KBM-7 (cell line): ENCODE measurements around the gene SOBP.
A peak's percentile ranks its signal among the peaks of the same experiment; 100 is the strongest.
"Not testable (repeated sequence)": the region's sequence is repeated elsewhere in the genome, so short reads cannot be mapped to it uniquely, and the experiment has no call there.

Experiments used
- DNase-seq: peaks from one replicate; pipeline ENCODE4 v3.0.0-alpha.2; 2015
- in situ Hi-C: fragments of 300-500 bp; cut with MboI; formaldehyde crosslinking; loops from 2 replicates; pipeline ENCODE4 v1.14.3; 2020; ENCODE audit warnings: low sequenced_read_pairs, low pct_unique_long_range_greater_than_20kb, mixed read lengths

The SOBP gene

GRCh38 chr6:107543567-107543966, 53.6 kb downstream of the SOBP start:
- DNase-seq, result no peak
- in situ Hi-C loops, result no loop called here

GRCh38 chr6:107545763-107546162, 55.8 kb downstream of the SOBP start:
- no peak for DNase-seq
- in situ Hi-C loops, result no loop called here

GRCh38 chr6:107546691-107547450, 57.0 kb downstream of the SOBP start:
- in situ Hi-C loops, result no loop called here
- no peak for DNase-seq

GRCh38 chr6:107547451-107547840, 57.5 kb downstream of the SOBP start:
- in situ Hi-C loops, result no loop called here
- DNase-seq, result no peak

- DNase-seq, result peak; percentile 46
- in situ Hi-C loops, result no loop called here
Observed at GRCh38 chr6:107550241-107550840, 60.4 kb downstream of the SOBP start.

GRCh38 chr6:107550906-107551305, 61.0 kb downstream of the SOBP start:
- in situ Hi-C loops, result no loop called here
- peak; percentile 35 for DNase-seq

- in situ Hi-C loops, result not testable (repeated sequence)
Observed at GRCh38 chr6:107553121-107553520, 63.2 kb downstream of the SOBP start.

GRCh38 chr6:107554326-107554725, 64.4 kb downstream of the SOBP start:
- no peak for DNase-seq
- in situ Hi-C loops, result no loop called here

More at GRCh38 chr6:107553121-107553520, 63.2 kb downstream of the SOBP start:
- DNase-seq, result not testable (repeated sequence)

GRCh38 chr6:107554918-107555317, 65.0 kb downstream of the SOBP start:
- in situ Hi-C loops, result no loop called here
- no peak for DNase-seq

- in situ Hi-C loops, result no loop called here
- no peak for DNase-seq
Observed at GRCh38 chr6:107555449-107555848, 65.5 kb downstream of the SOBP start.

GRCh38 chr6:107556082-107556481, 66.2 kb downstream of the SOBP start:
- in situ Hi-C loops, result no loop called here
- DNase-seq, result no peak

GRCh38 chr6:107557698-107558097, 67.8 kb downstream of the SOBP start:
- in situ Hi-C loops, result no loop called here
- DNase-seq, result no peak

- no peak for DNase-seq
Observed at GRCh38 chr6:107560657-107561056, 70.7 kb downstream of the SOBP start.

GRCh38 chr6:107561306-107561705, 71.4 kb downstream of the SOBP start:
- DNase-seq, result no peak
- in situ Hi-C loops, result no loop called here

More at GRCh38 chr6:107560657-107561056, 70.7 kb downstream of the SOBP start:
- in situ Hi-C loops, result no loop called here

- in situ Hi-C loops, result no loop called here
- no peak for DNase-seq
Observed at GRCh38 chr6:107563694-107564588, 74.0 kb downstream of the SOBP start.

GRCh38 chr6:107564589-107564951, 74.7 kb downstream of the SOBP start:
- in situ Hi-C loops, result no loop called here
- DNase-seq, result no peak

GRCh38 chr6:107565165-107565723, 75.3 kb downstream of the SOBP start:
- DNase-seq, result no peak
- in situ Hi-C loops, result no loop called here

GRCh38 chr6:107567643-107568042, 77.7 kb downstream of the SOBP start:
- DNase-seq, result no peak
- in situ Hi-C loops, result no loop called here

GRCh38 chr6:107569473-107569872, 79.6 kb downstream of the SOBP start:
- in situ Hi-C loops, result no loop called here
- DNase-seq, result no peak

- in situ Hi-C loops, result no loop called here
- DNase-seq, result no peak
Observed at GRCh38 chr6:107571354-107571753, 81.4 kb downstream of the SOBP start.
